WTC11 (cell line): ENCODE measurements around the gene IMMP1L. TPM values are rescaled to one million over a fixed set of nuclear protein-coding genes. Genes with fewer than 3 reads are reported as not detected.

Experiments
- ATAC-seq: fragments of 200-7000 bp; cut with Tn5 transposase; 2 replicates; pipeline ENCODE4 v1.10.0; 2021; ENCODE audit warnings: mild to moderate bottlenecking, moderate library complexity
- CTCF ChIA-PET: fragments of 300-600 bp; sonication (Branson Sonifier 250); formaldehyde crosslinking; loops from one replicate; lab custom pipeline; 2021; ENCODE audit warnings: antibody characterized with exemption; lab: Charles Lee
- POLR2A ChIA-PET: fragments of 350-600 bp; sonication (Branson Sonifier 250); formaldehyde crosslinking; loops from one replicate; lab custom pipeline; 2021; ENCODE audit warnings: antibody characterized with exemption; lab: Charles Lee
- DNase-seq: peaks from one replicate; pipeline ENCODE4 v3.0.0; 2021; ENCODE audit warnings: low spot score
- H3K27ac Mint-ChIP-seq: 2 replicates; pipeline ENCODE4 v1.8.0; 2021; ENCODE audit warnings: mixed read lengths
- H3K27me3 Mint-ChIP-seq: 2 replicates; pipeline ENCODE4 v1.8.0; 2021; ENCODE audit warnings: low read depth, mild to moderate bottlenecking, moderate library complexity, mixed read lengths
- H3K36me3 Mint-ChIP-seq: 2 replicates; pipeline ENCODE4 v1.8.0; 2021; ENCODE audit warnings: mixed read lengths
- H3K4me1 Mint-ChIP-seq: 2 replicates; pipeline ENCODE4 v1.8.0; 2022; ENCODE audit warnings: mixed read lengths
- H3K4me3 Mint-ChIP-seq: 2 replicates; pipeline ENCODE4 v1.8.0; 2021; ENCODE audit warnings: mild to moderate bottlenecking, moderate library complexity, mixed read lengths
- H3K9me3 Mint-ChIP-seq: 2 replicates; pipeline ENCODE4 v1.8.0; 2021; ENCODE audit warnings: mixed read lengths
- CBFB ChIP-seq: sonication (generic); formaldehyde crosslinking; IDR thresholded peaks from 2 replicates; pipeline ENCODE4 v1.8.1; 2022; ENCODE audit warnings: mild to moderate bottlenecking, low read depth, missing genetic modification reagents
- CREB1 ChIP-seq: sonication (generic); formaldehyde crosslinking; IDR thresholded peaks from 2 replicates; pipeline ENCODE4 v1.8.0; 2023; ENCODE audit warnings: mild to moderate bottlenecking, missing genetic modification reagents
- CREM ChIP-seq: sonication (generic); formaldehyde crosslinking; IDR thresholded peaks from 2 replicates; pipeline ENCODE4 v1.8.1; 2022; ENCODE audit warnings: mild to moderate bottlenecking, missing genetic modification reagents, moderate library complexity
- E2F4 ChIP-seq: sonication (generic); formaldehyde crosslinking; IDR thresholded peaks from 2 replicates; pipeline ENCODE4 v1.8.1; 2022; ENCODE audit warnings: low read depth, mild to moderate bottlenecking, moderate library complexity, missing genetic modification reagents, borderline replicate concordance
- ELF4 ChIP-seq: sonication (generic); formaldehyde crosslinking; IDR thresholded peaks from 2 replicates; pipeline ENCODE4 v1.8.1; 2022; ENCODE audit warnings: low read depth, mild to moderate bottlenecking, moderate library complexity, missing genetic modification reagents
- EMX1 ChIP-seq: fragments of 250-450 bp; sonication (Bioruptor Pico); IDR thresholded peaks from 2 replicates; pipeline ENCODE4 v1.8.0; 2021; ENCODE audit warnings: mild to moderate bottlenecking
- FOXK1 ChIP-seq: sonication (generic); formaldehyde crosslinking; IDR thresholded peaks from 2 replicates; pipeline ENCODE4 v1.8.0; 2022; ENCODE audit warnings: mild to moderate bottlenecking, moderate library complexity, missing genetic modification reagents
- FOXP1 ChIP-seq: sonication (generic); formaldehyde crosslinking; IDR thresholded peaks from 2 replicates; pipeline ENCODE4 v1.8.0; 2022; ENCODE audit warnings: missing genetic modification reagents, mild to moderate bottlenecking, moderate library complexity, borderline replicate concordance
- GRHL2 ChIP-seq: fragments of 250-450 bp; sonication (Bioruptor Pico); IDR thresholded peaks from 2 replicates; pipeline ENCODE4 v1.8.0; 2022; ENCODE audit warnings: mild to moderate bottlenecking, moderate library complexity; ENCODE audit not compliant: insufficient replicate concordance, severe bottlenecking
- OVOL2 ChIP-seq: fragments of 250-450 bp; sonication (Bioruptor Pico); IDR thresholded peaks from 2 replicates; pipeline ENCODE4 v1.9.0; 2021; ENCODE audit warnings: mild to moderate bottlenecking, borderline replicate concordance
- SOX15 ChIP-seq: fragments of 250-450 bp; sonication (Bioruptor Pico); IDR thresholded peaks from 2 replicates; pipeline ENCODE4 v1.9.0; 2021; ENCODE audit warnings: mild to moderate bottlenecking
- ZNF671 ChIP-seq: fragments of 250-450 bp; sonication (Bioruptor Pico); IDR thresholded peaks from 2 replicates; pipeline ENCODE4 v1.8.0; 2021; ENCODE audit warnings: mild to moderate bottlenecking
- total RNA-seq: library from RNA; stranded (reverse); gene quantifications from 3 replicates; pipeline ENCODE4 v1.2.3, GENCODE V29; 2021
- TF ChIP-seq, protein P1 (sequence below): sonication (generic); formaldehyde crosslinking; IDR thresholded peaks from 2 replicates; pipeline ENCODE4 v1.8.1; 2023; ENCODE audit warnings: mild to moderate bottlenecking, missing genetic modification reagents
- TF ChIP-seq, protein P2 (sequence below): sonication (generic); formaldehyde crosslinking; IDR thresholded peaks from 2 replicates; pipeline ENCODE4 v1.8.0; 2022; ENCODE audit warnings: mild to moderate bottlenecking, missing genetic modification reagents
- TF ChIP-seq, protein P3 (sequence below): sonication (generic); formaldehyde crosslinking; IDR thresholded peaks from 2 replicates; pipeline ENCODE4 v1.8.1; 2022; ENCODE audit warnings: mild to moderate bottlenecking, missing genetic modification reagents, moderate library complexity, borderline replicate concordance
- TF ChIP-seq, protein P4 (sequence below): sonication (generic); formaldehyde crosslinking; IDR thresholded peaks from 2 replicates; pipeline ENCODE4 v1.8.0; 2023; ENCODE audit warnings: mild to moderate bottlenecking, missing genetic modification reagents
- TF ChIP-seq, protein P5 (sequence below): sonication (generic); formaldehyde crosslinking; IDR thresholded peaks from 2 replicates; pipeline ENCODE4 v1.8.1; 2022; ENCODE audit warnings: low read depth, missing genetic modification reagents, borderline replicate concordance
- TF ChIP-seq, protein P6 (sequence below): fragments of 250-450 bp; sonication (Bioruptor Pico); IDR thresholded peaks from 2 replicates; pipeline ENCODE4 v1.8.0; 2021; ENCODE audit warnings: mild to moderate bottlenecking

Gene IMMP1L
- total RNA-seq, 1 experiment from 2014 or later = 29.6 TPM

DNA sequence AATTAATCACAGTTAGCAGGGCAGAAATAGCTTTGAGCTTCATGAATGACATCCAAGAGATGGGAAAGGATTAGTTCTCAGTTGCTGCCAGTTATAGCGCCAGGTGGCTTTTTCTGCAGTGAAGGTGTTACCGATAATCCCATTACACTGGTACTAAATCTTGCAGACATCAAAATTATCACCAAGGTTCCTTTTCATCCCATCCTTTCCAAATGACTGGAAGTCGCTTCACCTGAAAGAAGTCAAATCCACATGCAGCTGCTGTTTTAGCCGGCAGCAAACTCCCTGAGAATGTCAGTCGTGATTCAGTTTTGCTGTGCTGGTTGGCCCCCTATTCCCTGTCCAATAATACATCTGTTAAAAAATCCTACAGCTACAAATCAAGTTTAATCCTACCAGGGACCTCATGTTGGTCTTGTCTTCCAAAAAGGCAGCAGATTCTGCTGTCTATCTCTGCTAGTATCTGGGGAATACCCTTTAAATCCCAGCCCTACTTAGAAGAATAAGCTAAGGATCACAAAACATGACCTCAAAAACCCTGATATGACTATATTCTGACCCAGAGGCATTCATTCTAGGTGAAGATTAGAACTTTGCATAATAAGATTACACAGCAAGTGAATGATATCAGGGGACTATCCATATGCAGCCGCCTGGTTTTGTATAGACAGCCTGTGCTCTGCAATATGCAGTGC, 31.7 kb downstream of the IMMP1L start (continued):
- TF ChIP-seq, protein P1, sequence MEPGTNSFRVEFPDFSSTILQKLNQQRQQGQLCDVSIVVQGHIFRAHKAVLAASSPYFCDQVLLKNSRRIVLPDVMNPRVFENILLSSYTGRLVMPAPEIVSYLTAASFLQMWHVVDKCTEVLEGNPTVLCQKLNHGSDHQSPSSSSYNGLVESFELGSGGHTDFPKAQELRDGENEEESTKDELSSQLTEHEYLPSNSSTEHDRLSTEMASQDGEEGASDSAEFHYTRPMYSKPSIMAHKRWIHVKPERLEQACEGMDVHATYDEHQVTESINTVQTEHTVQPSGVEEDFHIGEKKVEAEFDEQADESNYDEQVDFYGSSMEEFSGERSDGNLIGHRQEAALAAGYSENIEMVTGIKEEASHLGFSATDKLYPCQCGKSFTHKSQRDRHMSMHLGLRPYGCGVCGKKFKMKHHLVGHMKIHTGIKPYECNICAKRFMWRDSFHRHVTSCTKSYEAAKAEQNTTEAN (CRISPR knock-in tag) = no peak
- TF ChIP-seq SOX15 (no peak), FOXK1 (CRISPR knock-in tag) (no peak), CBFB (CRISPR knock-in tag) (no peak)
- TF ChIP-seq, protein P2, sequence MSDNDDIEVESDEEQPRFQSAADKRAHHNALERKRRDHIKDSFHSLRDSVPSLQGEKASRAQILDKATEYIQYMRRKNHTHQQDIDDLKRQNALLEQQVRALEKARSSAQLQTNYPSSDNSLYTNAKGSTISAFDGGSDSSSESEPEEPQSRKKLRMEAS (CRISPR knock-in tag) = no peak
- TF ChIP-seq, all 79 proteins: peak for 0

GRCh38 chr11:31474083-31474482, 35.3 kb downstream of the IMMP1L start:
- TF ChIP-seq, protein P3, sequence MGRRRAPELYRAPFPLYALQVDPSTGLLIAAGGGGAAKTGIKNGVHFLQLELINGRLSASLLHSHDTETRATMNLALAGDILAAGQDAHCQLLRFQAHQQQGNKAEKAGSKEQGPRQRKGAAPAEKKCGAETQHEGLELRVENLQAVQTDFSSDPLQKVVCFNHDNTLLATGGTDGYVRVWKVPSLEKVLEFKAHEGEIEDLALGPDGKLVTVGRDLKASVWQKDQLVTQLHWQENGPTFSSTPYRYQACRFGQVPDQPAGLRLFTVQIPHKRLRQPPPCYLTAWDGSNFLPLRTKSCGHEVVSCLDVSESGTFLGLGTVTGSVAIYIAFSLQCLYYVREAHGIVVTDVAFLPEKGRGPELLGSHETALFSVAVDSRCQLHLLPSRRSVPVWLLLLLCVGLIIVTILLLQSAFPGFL = no peak
- TF ChIP-seq ELF4 (CRISPR knock-in tag) = no peak
- TF ChIP-seq EMX1 (CRISPR knock-in tag) = no peak
- CTCF ChIA-PET = no interaction called here
- Mint-ChIP-seq H3K4me1 (peaks cover 11% of the 10 kb centered on the region), H3K9me3 (no peaks in the 10 kb centered on the region), H3K36me3 (no peaks in the 10 kb centered on the region; the same call in 1 of the 2 replicates), H3K27me3 (no peaks in the 10 kb centered on the region), H3K4me3 (no peak overlapping the region), H3K27ac (no peak overlapping the region)
- DNase-seq (no peak), ATAC-seq (no peak)
- POLR2A ChIA-PET = no interaction called here

DNA sequence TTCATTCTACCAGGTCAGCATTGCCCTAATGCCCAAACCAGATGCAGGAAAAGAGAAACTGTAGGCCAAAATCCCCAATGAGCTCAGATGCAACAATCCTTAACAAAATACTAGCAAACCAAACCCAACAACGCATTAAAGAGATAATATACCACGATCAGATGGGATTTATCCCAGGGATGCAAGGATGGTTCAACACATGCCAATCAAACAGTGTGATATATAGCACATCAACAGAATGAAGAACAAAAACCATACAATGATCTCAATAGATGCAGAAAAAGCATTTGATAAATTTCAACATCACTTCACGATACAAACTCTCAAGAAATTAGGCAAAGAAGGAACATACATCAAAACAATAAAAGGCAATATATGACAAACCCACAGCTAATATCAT, 45.0 kb downstream of the IMMP1L start:
- CTCF ChIA-PET = no interaction called here
- POLR2A ChIA-PET = no interaction called here
- TF ChIP-seq, protein P4, sequence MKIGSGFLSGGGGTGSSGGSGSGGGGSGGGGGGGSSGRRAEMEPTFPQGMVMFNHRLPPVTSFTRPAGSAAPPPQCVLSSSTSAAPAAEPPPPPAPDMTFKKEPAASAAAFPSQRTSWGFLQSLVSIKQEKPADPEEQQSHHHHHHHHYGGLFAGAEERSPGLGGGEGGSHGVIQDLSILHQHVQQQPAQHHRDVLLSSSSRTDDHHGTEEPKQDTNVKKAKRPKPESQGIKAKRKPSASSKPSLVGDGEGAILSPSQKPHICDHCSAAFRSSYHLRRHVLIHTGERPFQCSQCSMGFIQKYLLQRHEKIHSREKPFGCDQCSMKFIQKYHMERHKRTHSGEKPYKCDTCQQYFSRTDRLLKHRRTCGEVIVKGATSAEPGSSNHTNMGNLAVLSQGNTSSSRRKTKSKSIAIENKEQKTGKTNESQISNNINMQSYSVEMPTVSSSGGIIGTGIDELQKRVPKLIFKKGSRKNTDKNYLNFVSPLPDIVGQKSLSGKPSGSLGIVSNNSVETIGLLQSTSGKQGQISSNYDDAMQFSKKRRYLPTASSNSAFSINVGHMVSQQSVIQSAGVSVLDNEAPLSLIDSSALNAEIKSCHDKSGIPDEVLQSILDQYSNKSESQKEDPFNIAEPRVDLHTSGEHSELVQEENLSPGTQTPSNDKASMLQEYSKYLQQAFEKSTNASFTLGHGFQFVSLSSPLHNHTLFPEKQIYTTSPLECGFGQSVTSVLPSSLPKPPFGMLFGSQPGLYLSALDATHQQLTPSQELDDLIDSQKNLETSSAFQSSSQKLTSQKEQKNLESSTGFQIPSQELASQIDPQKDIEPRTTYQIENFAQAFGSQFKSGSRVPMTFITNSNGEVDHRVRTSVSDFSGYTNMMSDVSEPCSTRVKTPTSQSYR = no peak
- H3K4me1 Mint-ChIP-seq = no peaks in the 10 kb centered on the region
- no peaks in the 10 kb centered on the region for H3K27me3 Mint-ChIP-seq
- H3K9me3 Mint-ChIP-seq = peaks cover 38% of the 10 kb centered on the region
- H3K36me3 Mint-ChIP-seq = peaks cover 44% of the 10 kb centered on the region
- H3K27ac Mint-ChIP-seq = no peak overlapping the region
- H3K4me3 Mint-ChIP-seq = no peak overlapping the region
- ATAC-seq (no peak), DNase-seq (no peak)

- Mint-ChIP-seq H3K4me3 (no peak overlapping the region), H3K27ac (no peak overlapping the region), H3K27me3 (no peaks in the 10 kb centered on the region), H3K36me3 (no peaks in the 10 kb centered on the region; the same call in 1 of the 2 replicates), H3K9me3 (no peaks in the 10 kb centered on the region), H3K4me1 (0 out of 2 replicates have a peak, but pooled peaks cover 2% of the 10 kb centered on the region)
- ATAC-seq (no peak), DNase-seq (no peak)
- CTCF ChIA-PET = no interaction called here
- no peak for TF ChIP-seq GRHL2 (CRISPR knock-in tag)
- TF ChIP-seq, protein P5, sequence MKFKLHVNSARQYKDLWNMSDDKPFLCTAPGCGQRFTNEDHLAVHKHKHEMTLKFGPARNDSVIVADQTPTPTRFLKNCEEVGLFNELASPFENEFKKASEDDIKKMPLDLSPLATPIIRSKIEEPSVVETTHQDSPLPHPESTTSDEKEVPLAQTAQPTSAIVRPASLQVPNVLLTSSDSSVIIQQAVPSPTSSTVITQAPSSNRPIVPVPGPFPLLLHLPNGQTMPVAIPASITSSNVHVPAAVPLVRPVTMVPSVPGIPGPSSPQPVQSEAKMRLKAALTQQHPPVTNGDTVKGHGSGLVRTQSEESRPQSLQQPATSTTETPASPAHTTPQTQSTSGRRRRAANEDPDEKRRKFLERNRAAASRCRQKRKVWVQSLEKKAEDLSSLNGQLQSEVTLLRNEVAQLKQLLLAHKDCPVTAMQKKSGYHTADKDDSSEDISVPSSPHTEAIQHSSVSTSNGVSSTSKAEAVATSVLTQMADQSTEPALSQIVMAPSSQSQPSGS (CRISPR knock-in tag) = no peak
- no peak for TF ChIP-seq OVOL2
- no peak for TF ChIP-seq CREM (CRISPR knock-in tag)
- no peak for TF ChIP-seq CREB1 (CRISPR knock-in tag)
- no peak for TF ChIP-seq ZNF671 (CRISPR knock-in tag)
- TF ChIP-seq E2F4 (CRISPR knock-in tag) = no peak
- TF ChIP-seq, protein P6, sequence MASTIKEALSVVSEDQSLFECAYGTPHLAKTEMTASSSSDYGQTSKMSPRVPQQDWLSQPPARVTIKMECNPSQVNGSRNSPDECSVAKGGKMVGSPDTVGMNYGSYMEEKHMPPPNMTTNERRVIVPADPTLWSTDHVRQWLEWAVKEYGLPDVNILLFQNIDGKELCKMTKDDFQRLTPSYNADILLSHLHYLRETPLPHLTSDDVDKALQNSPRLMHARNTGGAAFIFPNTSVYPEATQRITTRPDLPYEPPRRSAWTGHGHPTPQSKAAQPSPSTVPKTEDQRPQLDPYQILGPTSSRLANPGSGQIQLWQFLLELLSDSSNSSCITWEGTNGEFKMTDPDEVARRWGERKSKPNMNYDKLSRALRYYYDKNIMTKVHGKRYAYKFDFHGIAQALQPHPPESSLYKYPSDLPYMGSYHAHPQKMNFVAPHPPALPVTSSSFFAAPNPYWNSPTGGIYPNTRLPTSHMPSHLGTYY (CRISPR knock-in tag) = no peak
- TF ChIP-seq FOXP1 = no peak
- POLR2A ChIA-PET = no interaction called here
Observed at GRCh38 chr11:31455177-31455576, 54.2 kb downstream of the IMMP1L start.
